Stomach (tissue), 4 donors: ENCODE measurements around the gene MEIOSIN.

Experiments used
- EP300 ChIP-seq: sonication (generic); formaldehyde crosslinking; IDR thresholded peaks from one replicate; pipeline ENCODE4 v1.6.1; 2017; ENCODE audit warnings: antibody characterized with exemption
- POLR2A ChIP-seq, 4 donors: fragments of 450-650 bp; IDR thresholded peaks; one replicate each; pipeline ENCODE4 v1.6.1; 2016; ENCODE audit warnings: antibody characterized with exemption in 4 of 4, control low read depth in 2 of 4, mild to moderate bottlenecking in 1 of 4, moderate library complexity in 1 of 4
- POLR2AphosphoS5 ChIP-seq, 3 donors: sonication (generic); formaldehyde crosslinking; IDR thresholded peaks; one replicate each; pipeline ENCODE4 v1.6.1; 2016; ENCODE audit warnings: antibody characterized with exemption in 3 of 3
- TF ChIP-seq, protein P1 (sequence below), 7 experiments: fragments of 450-650 bp in 4 of 7; fragments of 200-600 bp in 3 of 7; sonication (generic) in 3 of 7; IDR thresholded peaks; one replicate each; pipeline ENCODE4 v1.5.1; 2016 to 2019; ENCODE audit warnings: antibody characterized with exemption in 7 of 7, control low read depth in 2 of 7, mild to moderate bottlenecking in 1 of 7

- TF ChIP-seq EP300 (peak; percentile 50), POLR2A (IDR thresholded peaks at IDR 0.05) (no peak), POLR2AphosphoS5 (IDR thresholded peaks at IDR 0.05) (peak in 2 of 3 donors; percentile 32 to 43)
- TF ChIP-seq, protein P1, sequence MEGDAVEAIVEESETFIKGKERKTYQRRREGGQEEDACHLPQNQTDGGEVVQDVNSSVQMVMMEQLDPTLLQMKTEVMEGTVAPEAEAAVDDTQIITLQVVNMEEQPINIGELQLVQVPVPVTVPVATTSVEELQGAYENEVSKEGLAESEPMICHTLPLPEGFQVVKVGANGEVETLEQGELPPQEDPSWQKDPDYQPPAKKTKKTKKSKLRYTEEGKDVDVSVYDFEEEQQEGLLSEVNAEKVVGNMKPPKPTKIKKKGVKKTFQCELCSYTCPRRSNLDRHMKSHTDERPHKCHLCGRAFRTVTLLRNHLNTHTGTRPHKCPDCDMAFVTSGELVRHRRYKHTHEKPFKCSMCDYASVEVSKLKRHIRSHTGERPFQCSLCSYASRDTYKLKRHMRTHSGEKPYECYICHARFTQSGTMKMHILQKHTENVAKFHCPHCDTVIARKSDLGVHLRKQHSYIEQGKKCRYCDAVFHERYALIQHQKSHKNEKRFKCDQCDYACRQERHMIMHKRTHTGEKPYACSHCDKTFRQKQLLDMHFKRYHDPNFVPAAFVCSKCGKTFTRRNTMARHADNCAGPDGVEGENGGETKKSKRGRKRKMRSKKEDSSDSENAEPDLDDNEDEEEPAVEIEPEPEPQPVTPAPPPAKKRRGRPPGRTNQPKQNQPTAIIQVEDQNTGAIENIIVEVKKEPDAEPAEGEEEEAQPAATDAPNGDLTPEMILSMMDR (IDR thresholded peaks at IDR 0.05) = no peak
Observed at GRCh38 chr19:45782820-45783785, 49.9 kb downstream of the MEIOSIN start.
